Posterior vena cava (tissue), 2 donors: ENCODE measurements around the gene EHF. TPM values are rescaled to one million over a fixed set of nuclear protein-coding genes. Genes with fewer than 3 reads are reported as not detected.

Source experiments
- DNase-seq: peaks from one replicate; pipeline ENCODE4 v3.0.0-alpha.2; 2020; ENCODE audit warnings: low spot score
- intact Hi-C, 2 donors: fragments of 100-400 bp; cut with DNase I; formaldehyde crosslinking; loops; one replicate each; pipeline versions ENCODE4 v1.14.1 to v1.14.2; 2022 to 2023
- total RNA-seq, 2 donors: library from RNA; stranded (reverse); fragmentation: NEBNext Ultra II Directional; extraction: Animal tissue kit (Norgen Biotek cat#: 25700); gene quantifications; one replicate each; pipeline ENCODE4 v1.2.1, GENCODE V29; 2021
- donor health status: DM: yes; HTN: yes; CAD: no.
- donor health status: DM: yes; HTN: yes; CAD: no.

EHF gene
- total RNA-seq, 2 donors from 2014 or later, result not detected

DNA sequence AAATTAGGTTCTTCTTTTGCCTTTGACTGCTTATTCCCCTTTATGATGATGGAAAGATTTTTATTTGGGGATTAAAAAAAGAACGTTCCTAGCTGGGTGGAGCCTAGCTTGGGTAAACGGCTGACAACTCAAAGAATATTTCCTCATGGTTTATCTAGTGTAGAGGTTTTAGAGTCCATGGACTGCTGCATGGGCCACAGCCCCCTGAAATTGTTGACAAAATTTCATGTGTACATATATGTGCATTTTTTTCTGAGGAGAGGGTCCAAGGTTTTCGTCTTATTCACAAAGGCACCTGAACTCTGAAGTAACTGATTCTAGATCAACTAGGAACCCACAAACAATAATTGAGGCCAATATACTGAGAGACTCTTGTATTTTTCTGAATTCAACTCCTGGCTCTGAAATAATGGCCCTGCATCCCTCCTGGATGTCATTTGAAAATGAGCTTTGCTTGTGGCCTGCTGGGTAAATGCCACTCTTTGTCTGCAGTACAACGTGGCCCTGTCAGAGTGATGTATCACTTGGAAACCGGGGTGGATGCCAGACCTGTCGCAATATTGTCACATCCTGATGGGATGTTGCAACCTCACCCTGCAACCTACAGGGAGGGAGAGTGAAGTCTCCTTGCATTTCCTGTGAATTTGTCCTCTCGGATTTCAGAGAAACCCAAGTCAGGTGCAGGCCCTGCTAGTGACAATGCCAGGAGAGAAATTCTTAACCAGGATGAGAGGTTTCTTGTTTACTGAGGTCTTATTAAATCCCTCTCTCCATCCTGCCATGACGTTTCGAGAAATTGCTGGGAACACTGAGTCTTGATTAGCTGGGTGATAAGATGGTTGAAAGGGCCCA, 33.8 kb downstream of the EHF start:
- DNase-seq, result no peak
- intact Hi-C loops, result no loop called here

DNA sequence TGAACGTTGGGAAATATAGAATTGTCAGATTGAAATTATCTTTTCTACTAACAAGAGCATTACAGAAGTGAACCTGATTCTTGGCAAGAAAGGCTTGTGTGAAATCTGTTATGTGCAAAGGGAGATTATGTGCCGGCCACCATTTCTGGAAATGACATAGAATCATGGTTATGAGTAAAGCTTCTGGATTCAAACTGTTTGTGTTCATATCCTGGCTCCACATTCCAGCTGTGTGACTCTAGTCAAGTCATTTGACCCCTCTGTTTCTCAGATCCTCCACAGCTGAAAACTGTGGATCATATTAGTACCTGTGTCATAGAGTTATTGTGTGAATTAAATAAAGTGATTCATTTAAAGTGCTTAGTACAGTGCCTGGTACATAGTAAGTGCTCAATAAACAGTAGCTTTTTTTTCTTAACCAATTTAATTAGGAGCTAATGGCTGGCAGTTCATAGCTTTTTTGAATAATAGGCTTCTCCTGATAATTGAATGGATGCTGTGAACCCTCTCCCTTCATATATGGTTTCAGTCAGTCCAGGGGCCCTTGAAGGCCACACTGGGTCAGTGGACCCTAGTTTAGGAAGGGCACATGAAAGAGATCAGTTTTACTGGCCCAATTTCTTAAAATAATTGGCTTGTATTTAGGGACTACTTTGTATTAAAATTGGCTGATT, 34.6 kb downstream of the EHF start:
- DNase-seq, result no peak
- intact Hi-C loops, result no loop called here

DNA sequence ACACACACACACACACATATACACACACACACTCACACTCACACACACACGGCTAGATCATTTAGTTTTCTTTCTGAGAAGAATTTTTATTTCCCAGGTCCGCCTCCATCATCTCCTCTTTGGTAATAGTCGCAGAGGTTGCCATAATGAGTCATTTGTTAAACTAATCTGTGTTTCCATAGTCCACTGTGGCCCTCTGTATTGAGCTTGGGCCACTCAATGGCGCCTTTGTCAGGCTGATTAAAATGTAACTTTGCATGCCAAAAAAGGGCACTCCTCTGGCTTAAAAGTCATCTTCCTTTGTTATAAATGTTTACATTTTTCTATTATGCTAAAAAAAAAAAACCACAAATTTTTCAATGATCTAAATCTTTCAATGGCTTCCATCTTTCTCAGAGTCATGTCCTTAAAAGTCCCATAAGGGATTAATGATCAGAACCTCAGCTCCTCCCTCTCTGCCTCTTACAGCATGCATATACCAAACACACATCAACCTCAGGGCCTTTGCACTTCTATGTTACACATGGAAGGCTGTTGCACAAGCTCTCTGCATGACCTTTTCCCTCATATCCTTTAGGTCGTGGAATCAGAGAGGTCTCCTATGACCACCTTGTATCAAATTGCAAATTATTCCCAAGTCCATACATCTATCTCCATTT, 35.3 kb downstream of the EHF start:
- intact Hi-C loops, result no loop called here
- no peak for DNase-seq

DNA sequence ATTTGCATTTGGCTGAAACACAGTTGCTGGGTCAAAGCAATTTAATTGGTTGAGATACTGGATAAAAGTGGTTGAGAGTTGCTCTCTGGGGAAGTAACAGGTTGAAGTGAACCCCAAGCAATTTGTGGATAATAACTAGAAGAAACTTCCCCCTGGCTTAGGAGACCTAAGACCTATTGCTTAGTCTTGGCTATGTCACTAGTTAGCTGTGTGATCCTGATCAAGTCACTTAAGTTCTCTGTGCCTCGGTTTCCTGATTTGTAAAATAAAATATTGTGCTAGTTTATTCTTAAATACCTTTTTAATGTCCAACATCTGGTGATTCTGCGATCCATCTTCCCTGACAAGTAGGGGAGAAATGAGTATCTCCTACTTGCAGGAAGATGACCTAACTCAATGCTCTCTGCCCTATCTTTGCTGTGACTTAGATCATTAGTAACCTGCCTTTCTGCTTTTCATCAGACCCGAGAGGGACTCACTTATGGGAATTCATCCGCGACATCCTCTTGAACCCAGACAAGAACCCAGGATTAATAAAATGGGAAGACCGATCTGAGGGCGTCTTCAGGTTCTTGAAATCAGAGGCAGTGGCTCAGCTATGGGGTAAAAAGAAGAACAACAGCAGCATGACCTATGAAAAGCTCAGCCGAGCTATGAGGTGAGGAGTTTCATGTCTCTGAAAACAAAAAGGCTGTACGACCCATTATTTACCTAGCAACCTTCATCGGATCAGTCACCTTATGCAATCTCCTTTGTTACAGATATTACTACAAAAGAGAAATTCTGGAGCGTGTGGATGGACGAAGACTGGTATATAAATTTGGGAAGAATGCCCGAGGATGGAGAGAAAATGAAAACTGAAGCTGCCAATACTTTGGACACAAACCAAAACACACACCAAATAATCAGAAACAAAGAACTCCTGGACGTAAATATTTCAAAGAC, 37.5 kb downstream of the EHF start:
- intact Hi-C loops, result no loop called here
- DNase-seq, result no peak

DNA sequence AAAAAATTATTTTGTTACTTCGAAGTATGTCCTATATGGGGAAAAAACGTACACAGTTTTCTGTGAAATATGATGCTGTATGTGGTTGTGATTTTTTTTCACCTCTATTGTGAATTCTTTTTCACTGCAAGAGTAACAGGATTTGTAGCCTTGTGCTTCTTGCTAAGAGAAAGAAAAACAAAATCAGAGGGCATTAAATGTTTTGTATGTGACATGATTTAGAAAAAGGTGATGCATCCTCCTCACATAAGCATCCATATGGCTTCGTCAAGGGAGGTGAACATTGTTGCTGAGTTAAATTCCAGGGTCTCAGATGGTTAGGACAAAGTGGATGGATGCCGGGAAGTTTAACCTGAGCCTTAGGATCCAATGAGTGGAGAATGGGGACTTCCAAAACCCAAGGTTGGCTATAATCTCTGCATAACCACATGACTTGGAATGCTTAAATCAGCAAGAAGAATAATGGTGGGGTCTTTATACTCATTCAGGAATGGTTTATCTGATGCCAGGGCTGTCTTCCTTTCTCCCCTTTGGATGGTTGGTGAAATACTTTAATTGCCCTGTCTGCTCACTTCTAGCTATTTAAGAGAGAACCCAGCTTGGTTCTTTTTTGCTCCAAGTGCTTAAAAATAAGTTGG, 38.3 kb downstream of the EHF start:
- DNase-seq, result no peak
- intact Hi-C loops, result no loop called here

DNA sequence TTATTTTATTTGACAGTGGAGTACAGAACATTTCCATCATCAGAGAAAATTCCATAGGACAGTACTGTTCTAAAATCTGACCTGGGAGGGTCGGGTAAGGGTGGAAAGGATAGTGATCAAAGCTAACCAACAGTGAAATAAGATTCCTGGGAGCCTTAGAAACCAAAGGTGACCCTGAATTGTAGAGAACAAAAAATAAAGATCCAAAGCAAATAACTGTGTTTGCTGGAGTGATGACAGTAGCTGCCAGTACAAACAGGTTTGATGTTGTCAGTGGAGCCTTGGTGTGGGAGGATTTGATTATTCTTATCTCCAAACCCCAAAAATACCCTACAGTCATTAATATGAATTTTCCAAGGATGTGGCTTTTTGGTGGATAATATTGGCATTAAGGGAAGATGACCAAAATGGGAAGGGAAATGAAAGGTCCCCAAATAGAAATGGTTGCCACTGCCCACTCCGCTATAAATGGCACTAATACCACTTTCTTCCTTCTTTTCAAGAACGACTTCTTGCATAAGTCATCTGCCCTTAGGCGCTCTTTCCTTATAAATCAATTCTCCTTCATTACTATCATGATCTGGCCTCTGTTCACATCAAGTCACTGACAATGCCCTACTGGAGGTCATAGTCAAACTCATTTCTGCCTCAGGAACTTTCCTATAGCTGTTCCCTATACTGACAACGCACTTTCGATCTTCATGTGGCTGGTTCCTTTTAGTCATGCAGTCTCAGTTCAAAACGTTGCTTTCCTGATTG, 44.4 kb downstream of the EHF start:
- DNase-seq, result no peak
- intact Hi-C loops, result no loop called here

DNA sequence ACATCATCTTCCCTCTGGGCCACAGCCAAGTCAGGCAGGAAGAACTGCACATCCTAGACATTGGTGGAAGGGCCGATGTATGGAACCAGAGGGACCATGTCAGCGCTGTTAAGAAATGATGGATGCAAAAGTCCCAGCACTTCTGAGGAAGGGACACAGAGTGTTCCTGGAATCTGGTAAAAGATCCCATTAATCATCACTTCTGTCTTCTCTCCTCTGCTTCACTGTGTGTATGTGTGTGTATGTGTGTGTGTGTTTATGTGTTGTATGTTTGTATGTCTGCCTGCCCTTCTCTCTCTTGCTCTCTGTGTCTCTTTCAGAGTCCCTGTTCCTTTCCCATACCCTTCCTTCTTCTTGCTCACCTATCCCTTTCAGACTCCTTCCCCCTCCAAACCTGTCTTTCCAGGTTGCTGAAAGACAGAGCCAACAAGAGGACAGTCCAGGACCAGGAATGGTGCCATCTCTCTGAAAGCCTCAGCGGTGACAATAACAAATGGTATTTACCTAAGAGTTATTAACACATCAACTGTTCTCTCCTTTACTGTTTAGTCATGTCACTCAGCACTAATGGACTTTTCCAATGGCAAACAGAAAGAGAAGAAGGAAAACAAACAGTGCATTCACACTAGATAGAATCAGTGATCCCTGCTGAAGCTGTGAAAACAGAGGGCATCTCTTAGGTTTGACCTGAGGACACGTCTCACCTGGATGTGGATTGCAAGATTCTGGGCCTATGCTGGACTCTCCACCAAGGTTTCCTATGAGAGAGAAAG, 47.1 kb downstream of the EHF start:
- intact Hi-C loops, result no loop called here
- no peak for DNase-seq

DNA sequence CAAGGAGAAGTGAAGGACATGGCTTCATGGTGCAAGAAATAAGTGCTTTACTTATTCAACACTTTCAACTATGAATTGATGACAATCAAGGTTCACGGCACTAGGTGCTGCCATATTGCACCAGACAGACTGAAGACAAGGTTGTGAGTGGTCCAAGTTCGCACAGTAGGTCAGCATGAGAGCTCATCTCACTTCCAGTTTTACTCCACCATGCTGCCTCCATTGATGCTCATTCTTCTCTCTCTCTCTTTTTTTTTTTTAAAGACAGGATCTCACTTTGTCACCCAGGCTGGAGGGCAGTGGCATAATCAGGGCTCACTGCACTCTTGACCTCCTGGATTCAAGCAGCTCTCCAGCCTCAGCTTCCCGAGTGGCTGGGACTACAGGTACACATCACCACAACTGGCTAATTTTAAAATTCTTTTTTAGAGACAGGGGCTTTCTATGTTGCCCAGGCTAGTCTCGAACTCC, 47.7 kb downstream of the EHF start:
- intact Hi-C loops, result no loop called here
- DNase-seq, result no peak

DNA sequence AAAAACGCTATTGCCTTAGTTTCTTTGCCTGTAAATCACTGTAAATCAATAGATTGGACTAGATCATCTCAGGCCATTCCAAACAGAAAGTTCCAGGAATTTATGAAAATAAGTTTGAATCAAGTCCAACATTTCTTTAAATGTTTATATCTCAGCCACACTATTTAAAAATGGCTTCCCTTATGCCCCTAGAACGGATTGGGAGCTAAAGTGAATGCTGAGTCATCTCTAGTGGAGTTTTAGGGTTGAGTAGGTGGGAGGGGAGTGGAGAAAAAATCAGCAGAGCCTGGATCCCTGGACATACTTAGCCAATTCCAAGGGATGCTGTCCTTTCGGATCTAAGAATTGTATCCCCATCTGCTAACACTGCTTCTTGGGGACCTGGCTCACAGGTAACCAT, 48.6 kb downstream of the EHF start:
- intact Hi-C loops, result no loop called here
- DNase-seq, result no peak

DNA sequence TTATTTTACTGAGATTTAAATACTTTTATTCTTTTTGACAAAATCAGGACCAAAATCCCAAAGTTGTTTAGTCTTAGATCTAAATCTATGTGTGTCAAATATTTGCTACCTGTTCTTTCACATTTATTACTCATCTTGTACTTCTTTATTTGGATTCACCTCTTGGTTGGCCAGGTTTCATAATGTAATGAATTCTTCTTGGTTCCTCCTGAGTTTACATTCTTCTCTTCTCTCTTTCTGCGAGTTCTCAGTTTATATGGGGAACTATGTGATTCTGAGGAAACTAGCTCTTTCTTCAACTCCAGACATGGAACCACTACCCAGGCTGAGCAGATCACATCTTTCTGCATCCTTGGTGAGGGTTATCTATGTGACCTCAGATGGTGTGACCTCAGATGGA, 50.2 kb downstream of the EHF start:
- no peak for DNase-seq
- intact Hi-C loops, result no loop called here

DNA sequence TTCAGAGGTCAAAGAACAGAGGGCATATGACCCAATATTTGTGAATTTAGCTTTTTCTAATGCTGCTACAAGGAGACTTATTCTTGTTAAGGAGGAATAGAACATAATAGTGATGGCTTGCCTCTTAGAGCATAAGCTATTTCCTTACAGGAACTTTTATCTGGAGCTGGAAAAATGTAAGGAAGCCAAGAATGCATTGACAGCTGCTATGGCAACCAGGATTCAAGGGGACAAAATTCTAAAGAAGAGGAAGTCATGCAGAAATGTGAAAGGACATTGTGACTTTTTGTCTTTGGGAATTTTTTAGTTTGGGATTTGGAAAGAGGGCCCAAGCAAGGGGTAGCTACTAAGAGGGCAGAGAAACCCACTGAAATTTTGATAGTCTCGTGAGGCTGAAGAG, 51.1 kb downstream of the EHF start:
- no peak for DNase-seq
- intact Hi-C loops, result no loop called here

DNA sequence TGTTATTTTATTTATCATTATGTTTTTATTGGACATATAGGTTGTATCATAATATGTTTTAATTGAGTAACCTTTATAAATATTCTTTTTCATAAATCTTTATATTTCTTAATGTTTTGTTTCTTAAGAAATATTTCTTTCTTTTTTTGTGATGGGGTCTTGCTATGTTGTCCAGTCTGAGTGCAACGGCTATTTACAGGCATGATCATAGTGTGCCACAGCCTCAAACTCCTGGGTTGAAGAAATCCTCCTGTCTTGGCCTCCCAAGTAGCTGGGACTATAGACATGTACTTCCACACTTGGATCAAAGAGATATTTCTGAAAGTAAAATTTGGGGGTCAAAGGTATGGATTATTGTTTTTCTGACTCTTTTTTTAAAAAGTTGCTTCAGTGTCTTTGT, 53.1 kb downstream of the EHF start:
- intact Hi-C loops, result no loop called here
- DNase-seq, result no peak

DNA sequence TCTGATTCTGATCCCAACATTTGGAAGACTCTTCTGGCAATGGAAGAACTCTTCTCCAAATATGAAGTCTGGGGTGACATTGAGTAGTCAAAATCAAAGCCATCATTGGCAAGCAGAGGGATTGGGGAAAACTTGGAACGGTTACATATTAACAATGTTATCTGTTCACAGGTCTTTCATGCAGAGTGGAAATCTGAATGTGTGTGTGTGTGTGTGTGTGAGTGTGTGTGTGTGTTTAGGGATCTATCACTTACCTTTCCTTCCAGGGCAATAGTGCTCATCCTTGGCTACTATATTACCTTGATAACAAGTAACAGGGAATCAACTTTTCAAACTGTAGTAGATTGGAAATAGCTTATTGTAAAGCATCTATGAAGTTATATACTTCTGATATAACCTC, 55.3 kb downstream of the EHF start:
- no peak for DNase-seq
- intact Hi-C loops, result no loop called here

DNA sequence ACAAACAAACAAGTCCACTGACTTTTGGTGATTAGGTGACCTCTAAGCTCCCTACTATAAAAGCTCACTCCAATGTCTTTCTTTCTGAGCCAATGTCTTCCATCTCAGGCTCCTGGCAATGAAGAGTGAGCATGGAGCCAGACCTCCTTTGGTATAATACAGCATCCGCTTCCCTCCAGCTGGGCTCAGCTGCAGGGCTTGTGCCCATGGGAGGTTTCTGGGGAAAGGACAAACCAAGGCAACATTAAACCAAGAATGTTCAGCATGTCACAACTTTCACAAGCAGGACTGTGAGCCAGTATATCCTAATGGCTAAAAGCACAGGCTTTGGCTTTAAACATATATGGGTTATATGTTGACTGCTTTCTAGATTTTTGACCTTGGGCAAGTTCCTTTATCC, 58.8 kb downstream of the EHF start:
- intact Hi-C loops, result no loop called here
- DNase-seq, result no peak

DNA sequence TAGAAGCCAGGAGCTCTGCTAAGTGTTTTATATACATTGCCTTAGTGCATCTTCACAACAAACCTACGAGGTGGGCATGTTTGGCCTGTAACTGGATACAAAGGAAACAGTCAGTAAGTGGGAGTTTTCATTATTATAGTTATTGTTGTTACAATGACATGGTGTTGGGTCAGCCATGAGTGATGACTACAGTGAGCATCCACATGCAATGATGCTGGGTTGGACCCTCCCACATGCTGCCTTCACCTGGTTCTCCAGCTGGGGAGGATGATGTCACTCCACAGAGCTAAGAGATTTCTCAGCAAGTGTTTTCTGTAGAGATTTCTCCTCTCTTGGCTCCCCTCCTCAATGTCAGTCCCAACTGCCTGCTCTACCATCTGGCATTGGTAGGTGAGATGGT, 59.3 kb downstream of the EHF start:
- no peak for DNase-seq

DNA sequence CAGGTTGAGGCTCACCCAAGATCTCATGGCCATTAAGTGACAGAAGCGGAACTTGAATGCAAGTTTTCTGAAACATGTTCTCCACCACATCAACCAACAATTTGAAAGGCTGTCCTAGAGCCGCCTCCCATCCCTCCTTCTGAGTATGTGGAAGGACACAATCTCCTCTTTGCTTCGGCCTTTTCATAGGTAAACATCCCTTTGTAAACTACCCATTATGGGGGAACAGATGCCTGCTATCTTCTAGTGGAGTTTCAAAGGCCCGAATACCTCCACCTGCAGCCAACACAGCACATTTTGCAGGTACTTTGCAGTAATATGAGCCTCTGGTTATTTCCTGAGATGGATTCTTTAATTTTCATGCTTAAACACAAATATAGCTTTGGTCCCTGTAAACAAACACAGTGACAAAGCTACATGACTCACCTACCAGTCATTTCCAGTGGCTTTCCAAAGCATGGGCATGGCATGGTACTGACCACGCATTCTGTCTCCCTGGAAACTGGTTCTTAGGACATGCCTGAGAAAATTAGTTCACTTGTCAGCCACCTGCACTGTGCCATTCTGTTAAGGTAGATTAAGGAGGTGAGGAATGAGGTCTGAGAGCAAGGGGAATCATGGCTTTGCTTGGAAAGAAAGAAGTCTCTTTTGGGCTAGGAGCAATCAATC, 60.2 kb downstream of the EHF start:
- DNase-seq, result no peak
- intact Hi-C loops, result no loop called here

More for the DNA sequence above, 59.3 kb downstream of the EHF start:
- intact Hi-C loops, result no loop called here

DNA sequence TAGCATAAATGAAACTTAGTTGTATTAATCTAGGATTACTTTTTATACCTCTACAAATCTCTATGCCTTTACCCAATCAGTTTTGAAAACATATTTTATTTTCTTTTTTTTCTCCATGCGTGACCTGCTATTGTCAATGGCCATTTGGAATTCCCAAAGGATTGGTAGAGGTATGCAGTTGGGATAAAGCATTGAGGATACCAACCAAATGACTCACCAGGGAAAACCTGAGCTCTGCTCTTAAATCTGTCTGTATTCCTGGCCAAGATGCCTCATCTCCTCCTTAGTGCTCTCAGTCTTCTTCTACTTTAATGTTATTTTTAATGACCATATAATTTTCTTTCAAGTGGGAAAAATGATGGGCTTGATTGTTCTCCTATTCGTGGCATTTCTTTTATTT, 61.9 kb downstream of the EHF start:
- no peak for DNase-seq
- intact Hi-C loops, result no loop called here
